ENCODE data around the gene PHKA2.
"Not testable (repeated sequence)": the region's sequence is repeated elsewhere in the genome, so short reads cannot be mapped to it uniquely, and the experiment has no call there.

The PHKA2 gene

DNA sequence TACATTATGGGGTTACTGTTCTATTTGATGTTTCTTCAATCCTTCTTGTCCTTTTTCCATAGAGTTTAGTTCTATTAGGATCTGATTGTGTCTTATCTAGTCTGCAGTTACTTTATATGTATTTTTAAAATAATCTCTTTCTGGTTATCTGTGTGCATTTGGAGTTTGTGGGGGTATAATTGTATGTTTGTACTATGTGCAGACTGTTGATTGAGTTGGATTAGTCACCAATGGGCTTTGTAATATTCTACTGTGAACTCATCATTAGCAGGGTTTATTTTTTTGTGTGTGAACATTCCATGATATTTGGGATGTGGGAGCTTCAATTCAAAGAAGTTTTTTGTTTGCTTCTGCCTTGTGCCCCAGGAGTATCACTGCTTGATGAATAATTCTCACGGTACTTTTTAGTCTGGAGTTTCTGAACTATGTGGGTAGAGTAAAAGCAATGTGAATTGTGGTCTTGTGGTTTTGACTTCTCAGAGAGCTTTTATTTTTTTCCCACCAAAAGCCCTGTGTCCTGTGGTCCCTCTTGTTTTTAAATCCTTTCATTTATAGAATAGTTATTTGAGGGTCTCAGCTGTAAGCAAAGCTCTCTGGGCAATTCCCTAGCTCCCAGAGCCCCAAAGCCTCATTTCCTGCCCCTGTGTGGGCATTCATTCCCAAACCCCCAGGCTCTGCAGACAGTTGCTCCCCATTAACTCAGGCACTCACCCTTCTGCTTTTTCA, 127.8 kb downstream of the PHKA2 start:
- DNase-seq = no peak

DNA sequence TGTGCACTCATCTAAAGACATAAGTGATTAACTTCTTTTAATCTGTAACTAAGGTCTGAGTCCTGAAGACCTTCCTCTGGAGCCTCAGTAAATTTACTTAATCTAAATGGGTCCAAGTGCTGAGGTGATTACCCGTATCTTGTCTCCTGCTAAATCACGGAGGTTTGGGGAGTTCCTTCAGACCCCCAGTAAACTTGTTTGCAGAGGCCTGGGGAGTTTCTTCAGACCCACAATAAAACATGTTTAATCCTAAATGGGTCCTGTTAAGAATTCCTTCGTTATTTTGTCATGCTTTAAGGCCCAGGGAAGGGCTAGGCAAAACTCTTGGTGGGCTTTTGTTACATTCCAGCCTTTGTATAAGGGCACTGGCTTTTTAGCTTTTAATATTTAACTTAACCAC, 136.0 kb downstream of the PHKA2 start:
- not testable (repeated sequence) for DNase-seq
